8988T (cell line): Measurements from ENCODE around the gene BCL2L1.

Experiments used
- DNase-seq: peaks from one replicate; pipeline ENCODE4 v3.0.0; 2011

BCL2L1 gene

DNA sequence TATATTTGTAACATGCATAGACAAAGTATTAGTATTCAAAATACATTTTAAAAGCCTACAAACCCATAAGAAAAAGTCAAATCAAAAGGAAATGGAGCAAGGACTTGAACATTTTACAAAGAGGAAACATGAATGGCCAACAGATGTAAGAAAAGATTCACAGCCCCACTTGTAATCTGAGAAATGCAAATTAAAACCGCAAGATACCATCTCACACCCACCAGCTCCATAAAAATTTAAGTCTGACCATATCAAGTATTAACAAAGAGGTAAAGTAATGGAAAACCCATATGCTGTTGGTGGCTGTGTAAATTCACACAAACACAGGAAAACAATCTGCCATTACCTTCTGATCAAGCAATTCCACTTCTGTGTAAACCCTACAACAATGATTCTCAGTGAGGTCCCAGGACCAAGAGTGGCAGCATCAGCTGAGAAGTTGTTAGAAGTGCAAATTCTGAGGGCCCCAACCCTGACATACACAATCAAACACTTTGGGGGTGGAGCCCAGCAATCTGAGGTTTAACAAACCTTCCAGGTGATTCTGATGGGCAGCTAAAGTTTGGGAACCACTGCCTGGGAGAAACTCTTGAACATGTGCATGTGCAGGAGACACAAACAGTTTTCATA is 30.9 kb downstream of the BCL2L1 start:
- DNase-seq, result no peak

DNA sequence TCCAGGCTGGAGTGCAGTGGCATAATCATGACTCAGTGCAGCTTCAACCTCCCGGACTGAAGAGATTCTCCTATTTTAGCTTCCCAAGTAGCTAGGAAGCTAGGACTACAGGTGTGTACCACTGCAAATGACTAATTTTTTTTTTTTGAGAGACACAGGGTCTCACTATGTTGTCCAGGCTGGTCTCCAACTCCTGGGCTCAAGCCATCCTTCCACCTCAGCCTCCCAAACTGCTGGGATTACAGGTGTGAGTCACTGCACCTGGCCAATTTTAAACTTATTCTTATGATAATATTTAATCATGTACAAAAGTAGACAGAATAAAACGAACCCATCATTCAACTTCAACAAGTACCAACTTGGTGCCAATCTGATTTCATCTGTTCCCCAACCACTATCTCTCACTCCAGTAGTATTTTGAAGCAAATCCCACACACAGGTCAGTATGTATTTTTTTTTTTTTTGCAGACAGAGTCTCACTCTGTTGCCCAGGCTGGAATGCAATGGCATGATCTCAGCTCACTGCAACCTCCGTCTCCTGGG is 32.5 kb downstream of the BCL2L1 start:
- DNase-seq, result no peak

DNA sequence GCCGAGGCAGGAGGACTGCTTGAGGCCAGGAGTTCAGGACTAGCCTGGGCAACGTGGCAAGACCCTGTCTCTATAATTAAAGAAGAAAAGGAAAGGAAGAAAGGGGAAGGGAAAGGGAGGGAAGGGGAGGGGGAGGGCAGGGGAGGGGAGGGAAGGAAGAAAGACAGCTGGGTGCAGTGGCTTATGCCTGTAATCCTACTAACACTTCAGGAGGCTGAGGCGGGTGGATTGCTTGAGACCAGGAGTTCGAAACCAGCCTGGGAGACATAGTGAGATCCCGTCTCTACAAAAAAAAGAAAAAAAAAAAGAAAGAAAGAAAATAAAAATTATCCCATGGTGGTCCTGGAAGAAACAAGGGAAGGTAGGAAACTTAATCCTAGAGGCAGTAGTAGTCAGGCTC is 33.5 kb downstream of the BCL2L1 start:
- no peak for DNase-seq

DNA sequence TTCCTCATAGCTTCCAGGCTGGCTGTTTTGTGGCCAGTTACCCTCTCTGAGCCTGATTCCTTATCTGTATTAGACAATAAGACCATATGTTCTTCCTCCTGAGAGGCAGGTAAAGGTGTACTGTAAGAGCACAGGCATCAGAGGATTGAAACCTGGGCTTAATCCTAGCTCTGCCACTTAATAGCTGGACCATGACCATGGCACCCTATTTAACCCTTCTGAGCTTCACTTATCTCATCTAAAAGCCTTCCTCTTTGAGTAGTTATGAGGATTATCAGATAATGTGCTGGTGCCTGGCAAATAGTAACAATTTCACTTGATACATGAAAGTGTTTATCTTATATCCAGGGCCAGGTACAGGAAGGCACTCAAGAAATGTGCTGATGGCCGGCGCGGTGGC is 34.9 kb downstream of the BCL2L1 start:
- no peak for DNase-seq

- DNase-seq, result no peak
Measured at GRCh38 chr20:31685853-31686643, 36.6 kb downstream of the BCL2L1 start.

DNA sequence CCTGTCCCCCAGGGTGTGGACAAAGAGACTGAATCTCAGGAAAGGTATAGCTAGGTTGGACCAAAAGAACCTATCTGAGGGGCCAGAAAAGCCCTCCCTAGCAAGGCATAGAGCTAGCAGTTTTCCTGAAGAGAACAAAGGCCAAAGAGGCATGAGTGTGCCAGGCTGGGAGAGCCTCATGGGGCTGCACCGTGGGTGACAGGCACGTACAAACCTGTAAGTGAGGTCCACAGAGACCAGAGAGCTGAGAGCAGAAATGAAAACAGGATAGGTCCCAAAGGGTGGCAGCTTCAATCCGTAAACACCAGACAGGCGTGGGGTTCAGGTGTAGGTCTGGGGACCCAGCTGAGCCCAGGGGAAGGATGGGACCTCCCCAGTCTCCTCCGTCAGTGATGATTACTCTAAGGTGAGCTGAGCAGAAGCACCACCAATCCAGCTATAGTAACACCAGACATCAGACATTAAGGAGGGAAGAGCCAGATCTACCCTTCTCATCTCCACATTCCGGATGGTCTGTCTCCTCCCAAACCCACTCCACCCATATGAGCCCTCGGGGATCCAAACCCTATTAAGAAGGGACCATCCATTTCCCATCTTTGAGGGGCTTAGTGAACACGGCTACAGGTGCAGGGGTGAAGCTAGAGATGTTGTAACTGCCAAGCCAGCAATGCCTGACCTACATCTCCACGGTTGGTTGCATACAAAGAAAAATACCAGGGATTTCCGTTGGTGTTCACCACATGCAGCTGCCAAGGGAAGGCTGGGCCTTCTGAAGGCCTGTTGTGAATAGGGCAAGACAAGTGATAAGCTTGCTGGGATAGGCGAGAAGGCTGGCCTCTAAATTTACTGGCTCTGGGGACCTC is 38.3 kb downstream of the BCL2L1 start:
- no peak for DNase-seq

GRCh38 chr20:31682927-31683326 is 39.7 kb downstream of the BCL2L1 start:
- DNase-seq, result no peak

DNA sequence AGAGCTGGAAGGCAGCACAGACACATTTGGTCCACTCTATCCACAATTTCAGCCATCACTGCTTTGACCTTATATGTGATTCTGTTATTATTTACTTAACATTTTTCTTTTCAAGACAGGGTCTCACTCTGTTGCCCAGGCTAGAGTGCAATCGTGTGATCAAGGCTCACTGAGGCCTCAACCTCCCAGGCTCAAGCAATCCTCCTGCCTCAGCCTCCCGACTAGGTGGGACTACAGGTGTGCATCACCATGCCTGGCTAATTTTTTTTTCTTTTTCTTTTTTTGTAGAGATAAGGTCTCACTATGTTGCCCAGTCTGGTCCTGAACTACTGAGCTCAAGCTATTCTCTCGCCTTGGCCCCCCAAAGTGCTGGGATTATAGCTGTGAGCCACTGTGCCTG is 40.3 kb downstream of the BCL2L1 start:
- DNase-seq, result no peak

DNA sequence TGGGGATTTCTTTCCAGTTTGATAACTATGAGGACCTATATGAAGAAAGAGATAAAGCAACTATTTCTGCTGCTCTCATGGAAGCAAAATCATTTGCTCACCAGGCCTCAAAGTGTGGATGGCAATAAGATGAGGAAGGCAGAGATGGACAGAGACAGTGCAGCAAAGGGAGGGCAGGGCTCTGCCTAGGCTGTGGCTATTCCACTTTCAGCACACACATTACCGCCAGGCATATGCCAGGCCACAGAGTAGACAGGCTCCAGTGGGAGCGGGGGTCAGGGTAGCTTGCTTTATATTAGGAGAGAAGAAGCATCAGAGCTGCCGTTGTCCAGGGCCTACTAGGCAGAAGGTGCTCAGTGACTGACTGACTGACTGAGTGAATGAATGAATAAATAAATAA is 40.9 kb downstream of the BCL2L1 start:
- no peak for DNase-seq

DNA sequence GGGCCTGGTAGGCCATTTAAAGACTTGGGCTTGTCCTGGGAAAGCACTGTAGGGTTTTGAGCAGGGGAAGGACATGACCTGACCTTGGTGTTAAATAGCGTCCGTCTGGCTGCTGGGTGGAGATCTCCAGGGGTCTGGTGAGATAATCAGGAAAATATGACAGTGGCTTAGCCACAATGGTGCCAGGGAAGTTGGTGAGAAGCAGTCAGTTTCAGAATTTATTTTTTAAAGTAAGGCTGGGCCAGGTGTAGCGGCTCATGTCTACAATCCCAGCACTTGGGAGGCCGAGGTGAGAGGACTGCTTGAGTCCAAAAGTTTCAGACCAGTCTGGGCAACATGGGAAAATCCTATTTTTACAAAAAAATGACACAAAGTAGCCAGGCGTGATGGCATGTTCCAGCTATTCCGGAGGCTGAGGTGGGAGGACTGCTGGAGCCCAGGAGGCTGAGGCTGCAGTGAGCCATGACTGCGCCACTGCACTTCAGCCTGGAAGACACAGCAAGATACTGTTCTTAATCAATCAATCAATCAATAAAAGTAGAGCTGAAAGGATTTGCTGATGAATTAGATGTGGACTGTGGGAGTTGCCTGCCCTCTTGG is 41.4 kb downstream of the BCL2L1 start:
- DNase-seq, result no peak

GRCh38 chr20:31680286-31681127 is 42.2 kb downstream of the BCL2L1 start:
- no peak for DNase-seq

- no peak for DNase-seq
Measured at GRCh38 chr20:31679357-31680285, 43.0 kb downstream of the BCL2L1 start.

GRCh38 chr20:31678389-31679356 is 44.0 kb downstream of the BCL2L1 start:
- no peak for DNase-seq

DNA sequence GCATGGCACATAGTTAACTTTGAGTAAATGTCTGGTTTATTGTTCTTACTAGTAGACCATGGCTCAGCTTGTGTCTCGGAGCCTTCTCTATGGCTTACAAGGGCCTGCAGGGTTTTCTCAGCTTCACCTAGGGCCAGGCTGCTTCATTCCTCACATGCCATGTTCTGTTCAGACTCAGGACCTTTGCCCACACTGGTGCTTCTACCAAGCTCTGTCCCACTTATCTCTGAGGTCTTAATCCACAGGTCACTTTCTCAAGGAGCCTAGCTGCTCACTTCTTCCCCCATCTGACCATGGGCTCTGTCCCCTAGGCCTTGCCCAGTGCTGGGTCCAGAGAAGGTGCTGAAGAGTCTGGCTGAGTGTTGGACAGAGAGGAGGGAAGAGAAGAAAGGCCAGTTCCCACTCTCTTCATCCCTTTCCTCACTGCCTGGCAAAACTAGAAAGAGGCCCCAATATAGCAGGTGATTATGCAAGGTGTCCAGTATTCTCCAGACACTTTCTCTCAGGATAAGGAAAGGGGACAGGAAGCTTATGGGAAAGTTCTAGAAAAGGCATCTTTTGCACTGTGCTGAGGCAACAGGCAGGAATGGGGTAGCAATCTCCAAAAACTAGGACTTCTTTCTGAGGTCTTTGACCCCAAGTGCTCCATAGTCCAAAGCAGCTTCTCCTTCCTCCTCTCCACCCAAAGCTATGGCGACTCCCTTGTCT is 45.0 kb downstream of the BCL2L1 start:
- DNase-seq, result no peak

- DNase-seq, result no peak
Measured at GRCh38 chr20:31676609-31676989, 46.1 kb downstream of the BCL2L1 start.

- no peak for DNase-seq
Measured at GRCh38 chr20:31675828-31676608, 46.6 kb downstream of the BCL2L1 start.

GRCh38 chr20:31674895-31675827 is 47.5 kb downstream of the BCL2L1 start:
- DNase-seq, result peak; percentile 55
